Measurements from ENCODE around the gene ADCY9.
"Not testable (repeated sequence)": the region's sequence is repeated elsewhere in the genome, so short reads cannot be mapped to it uniquely, and the experiment has no call there.

The ADCY9 gene

DNA sequence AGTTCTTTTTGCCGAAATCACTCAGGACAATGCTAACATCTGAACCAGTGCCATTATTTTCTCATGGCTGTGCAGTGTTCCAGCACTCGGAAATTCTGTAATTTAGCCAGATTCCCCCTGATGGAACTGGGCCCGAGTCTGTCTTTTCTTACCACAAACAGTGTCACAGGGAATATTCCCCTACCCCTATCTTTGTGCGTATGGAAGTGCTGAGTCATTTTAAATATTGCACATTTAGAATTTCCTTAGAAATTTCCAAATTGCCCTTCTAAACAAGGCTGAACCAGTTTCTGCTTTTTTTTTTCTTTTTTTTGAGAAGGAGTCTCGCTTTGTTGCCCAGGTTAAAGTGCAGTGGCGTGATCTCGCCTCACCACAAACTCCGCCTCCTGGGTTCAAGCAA, 147.7 kb downstream of the ADCY9 start:
- no peak for ATAC-seq

DNA sequence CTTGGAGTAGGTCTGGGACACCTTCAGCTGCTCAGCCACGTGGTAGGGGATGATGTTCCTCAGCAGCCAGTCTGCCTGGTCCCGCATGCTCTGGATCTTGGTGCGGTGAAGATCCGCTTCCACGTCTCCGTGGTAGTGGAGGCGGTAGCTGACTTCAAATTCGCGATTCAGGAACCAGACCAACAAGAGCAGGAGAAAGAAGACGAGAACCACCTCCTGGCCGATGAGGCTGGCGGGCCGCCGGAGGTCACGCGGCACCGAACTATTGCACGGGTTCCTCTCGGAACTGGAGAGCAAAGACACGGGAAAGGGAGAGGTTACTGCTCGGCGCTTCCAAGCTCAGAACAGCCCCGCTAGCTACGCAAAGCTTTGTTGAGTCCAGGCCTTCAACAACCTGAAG, 149.6 kb downstream of the ADCY9 start:
- no peak for ATAC-seq

DNA sequence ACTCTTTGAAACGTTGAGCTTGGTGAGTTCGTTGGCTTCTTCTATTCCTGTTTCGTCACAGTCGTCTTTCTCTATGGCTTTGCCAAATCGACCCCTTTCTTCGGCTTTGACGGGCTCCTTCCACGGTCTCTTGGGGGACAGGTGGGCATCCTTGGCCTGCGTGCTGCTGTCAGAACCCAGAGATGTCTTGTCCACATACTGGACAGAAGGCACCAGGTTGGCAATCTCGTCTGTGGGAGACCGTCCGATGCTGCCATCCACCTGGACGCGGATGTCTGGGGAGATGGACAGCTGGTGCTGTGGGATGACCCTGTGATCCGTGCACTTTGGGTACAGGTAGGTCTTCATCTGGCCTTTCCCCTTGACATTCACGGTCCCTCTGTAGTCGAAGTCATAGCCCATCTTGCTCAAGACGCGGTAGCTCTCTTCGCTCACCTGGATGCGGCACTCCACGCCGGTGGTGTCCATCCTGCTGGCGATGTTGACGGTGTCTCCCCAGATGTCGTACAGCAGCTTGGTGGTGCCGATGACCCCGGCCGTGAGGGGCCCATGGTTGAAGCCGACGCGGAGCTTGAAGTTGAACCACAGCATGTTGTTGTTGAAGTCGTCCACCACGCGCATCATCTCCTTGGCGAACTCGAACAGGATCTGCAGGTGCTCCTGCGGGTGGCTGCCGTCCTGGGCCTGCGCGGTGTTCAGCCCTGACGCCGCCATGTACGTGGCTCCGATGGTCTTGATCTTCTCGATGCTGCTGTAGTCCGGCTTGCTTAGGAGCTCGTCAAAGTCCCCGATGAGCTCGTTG, 150.3 kb downstream of the ADCY9 start:
- no peak for ATAC-seq

DNA sequence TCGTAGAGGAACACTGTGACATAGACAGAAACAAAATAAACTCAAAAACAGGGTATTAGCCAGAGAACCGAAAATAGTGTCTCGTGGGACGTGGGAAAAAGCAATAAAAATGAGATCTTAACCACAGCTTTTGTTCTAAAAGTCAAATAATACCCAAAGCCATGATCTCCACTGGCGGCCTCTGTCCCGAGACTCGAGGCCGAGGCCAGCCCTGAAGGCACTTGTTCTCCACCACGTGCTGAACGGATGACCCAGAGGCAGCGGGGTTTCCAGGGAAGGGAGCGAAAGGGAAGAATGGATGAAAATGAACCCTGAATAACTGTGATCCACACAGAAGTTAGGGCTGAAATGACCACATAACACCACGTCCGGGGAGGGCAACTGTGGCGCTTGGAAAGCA, 150.9 kb downstream of the ADCY9 start:
- no peak for ATAC-seq

DNA sequence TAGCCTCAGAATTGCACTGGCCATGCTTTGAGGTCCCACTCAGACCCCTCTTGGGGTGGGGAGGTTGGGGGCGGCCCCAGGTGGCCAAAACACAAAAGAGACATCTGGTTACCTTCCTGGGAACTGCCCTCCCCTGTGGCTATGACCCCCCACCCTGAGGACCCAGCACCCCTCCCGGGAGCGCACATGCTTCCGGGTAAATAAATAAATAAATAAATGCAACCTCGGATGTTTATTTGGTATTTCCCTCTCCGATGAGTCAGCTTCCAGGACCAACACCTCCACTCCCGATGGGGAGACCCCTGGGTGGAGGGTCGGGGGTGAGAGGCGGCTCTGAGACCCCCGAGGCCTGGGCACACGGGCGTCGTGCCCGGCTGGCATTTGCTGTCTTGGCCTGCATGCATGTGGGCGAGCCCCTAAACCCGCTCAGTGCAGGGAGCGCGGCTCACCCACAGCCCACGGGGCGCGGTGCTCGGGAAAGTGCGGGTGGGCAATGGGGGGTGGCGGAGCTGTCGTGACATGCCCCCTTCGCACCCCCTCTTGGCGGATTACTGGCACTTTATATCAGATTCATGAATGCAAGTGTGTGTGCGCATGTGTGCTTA, 151.5 kb downstream of the ADCY9 start:
- ATAC-seq: no peak

DNA sequence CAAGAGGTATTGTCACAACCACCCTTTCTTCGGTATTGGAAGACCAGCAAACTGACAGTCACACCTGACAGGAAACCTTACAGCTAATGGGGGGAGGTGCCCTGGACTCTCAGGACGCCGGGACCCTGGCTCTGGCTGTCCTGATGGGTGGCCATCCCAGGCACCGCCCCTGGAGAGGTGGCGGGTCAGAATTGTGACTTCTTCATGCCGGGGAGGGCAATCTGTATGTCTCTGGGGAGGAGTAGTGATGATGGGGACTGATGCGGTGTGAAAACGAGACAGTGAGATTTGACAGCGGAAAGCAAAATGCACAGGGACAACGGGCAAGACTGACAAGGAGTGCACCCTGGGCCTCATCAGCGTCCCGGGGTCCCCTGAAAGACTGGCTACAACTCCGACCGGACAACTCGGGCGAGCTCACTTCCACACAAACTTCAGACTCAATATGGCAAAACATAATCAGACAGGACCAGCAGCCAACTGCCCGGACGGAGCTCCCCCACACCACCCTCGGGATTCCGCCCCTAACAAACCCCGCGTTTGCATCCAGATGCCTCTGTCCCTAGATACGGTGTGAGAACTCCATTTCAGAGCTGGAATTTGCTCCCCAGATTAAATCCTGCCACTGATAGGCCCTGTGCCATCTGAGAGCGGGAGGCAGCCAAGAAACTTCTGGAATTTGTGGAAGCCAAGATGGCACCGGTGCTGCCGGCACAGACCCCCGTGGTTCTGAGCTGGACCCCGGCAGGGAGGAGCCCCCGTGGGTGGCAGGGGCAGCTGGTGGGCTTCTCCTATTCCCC, 152.2 kb downstream of the ADCY9 start:
- no peak for ATAC-seq

DNA sequence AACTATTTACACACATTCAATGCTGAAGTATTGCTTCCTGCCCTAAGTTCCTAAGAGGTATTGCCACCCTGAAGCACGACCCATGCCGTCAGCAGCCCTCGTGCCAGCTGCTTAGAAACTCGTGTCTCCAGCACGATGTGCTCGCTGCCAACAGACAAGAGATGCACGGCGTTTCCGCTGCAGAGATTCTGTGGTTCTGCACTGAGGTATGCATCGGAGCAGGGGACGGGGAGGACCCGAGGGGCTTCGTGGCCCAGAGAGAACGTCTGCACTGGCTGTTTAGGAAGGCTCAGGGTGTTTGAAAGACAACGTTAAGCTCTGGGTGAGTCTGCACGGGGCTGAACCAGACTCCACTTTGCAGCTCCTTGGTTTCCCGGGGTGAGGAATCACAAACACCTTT, 153.0 kb downstream of the ADCY9 start:
- no peak for ATAC-seq

DNA sequence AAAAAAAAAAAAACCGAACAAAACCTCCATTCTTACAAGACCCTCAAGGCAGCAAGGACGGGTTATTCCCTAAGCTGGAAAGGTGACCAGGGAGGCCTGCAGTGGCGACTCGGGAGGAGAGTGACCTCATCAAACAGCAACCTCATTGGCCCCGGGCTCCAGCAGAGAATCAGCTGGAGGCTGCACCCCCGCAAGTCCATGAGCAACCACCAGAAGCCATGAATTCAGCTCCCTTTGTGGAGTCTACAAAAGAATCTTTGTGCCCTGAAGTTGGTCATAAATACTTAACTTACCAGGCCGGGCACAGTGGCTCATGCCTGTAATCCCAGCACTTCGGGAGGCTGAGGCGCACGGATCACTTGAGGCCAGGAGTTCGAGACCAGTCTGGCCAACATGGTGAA, 154.8 kb downstream of the ADCY9 start:
- ATAC-seq: no peak

DNA sequence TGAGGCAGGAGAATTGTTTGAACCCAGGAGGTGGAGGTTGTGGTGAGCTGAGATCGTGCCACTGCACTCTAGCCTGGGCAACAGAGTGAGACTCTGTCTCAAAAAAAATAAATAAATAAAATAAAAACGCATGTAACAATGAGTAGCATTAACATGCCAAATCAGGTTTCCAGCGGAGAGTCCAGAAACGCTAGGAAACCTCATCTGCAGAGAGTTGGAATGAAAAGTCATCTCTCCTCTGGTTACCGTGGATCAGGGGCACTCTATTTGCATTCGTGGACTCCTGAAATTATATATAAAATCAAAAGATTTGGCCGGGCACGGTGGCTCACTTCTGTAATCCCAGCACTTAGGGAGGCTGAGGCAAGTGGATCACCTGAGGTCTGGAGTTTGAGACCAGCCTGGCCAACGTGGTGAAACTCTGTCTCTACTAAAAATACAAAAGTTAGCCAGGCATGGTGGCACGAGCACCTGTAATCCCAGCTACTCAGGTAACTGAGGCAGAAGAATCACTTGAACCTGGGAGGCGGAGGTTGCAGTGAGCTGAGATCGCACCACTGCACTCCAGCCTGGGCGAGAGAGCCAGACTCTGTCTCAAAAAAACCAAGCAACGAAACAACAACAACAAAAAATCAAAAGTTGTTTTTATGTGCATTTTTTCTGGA, 156.2 kb downstream of the ADCY9 start:
- ATAC-seq: not testable (repeated sequence)

DNA sequence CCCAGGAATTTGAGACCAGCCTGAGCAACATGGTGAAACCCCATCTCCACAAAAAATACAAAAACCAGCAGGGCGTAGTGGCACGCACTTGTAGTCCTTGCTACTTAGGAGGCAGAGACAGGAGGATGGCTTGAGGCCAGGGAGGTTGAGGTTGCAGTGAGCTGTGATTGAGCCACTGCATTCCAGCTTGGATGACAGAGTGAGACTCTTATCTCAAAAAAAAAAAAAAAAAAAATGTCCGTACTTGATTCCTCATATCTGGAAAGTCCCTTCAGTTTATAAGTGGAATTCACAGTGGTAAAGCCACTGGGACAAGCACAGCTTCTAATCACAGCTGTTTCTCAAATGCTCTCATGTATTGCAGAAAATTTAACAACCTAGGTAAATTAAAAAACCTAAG, 157.1 kb downstream of the ADCY9 start:
- ATAC-seq: no peak

DNA sequence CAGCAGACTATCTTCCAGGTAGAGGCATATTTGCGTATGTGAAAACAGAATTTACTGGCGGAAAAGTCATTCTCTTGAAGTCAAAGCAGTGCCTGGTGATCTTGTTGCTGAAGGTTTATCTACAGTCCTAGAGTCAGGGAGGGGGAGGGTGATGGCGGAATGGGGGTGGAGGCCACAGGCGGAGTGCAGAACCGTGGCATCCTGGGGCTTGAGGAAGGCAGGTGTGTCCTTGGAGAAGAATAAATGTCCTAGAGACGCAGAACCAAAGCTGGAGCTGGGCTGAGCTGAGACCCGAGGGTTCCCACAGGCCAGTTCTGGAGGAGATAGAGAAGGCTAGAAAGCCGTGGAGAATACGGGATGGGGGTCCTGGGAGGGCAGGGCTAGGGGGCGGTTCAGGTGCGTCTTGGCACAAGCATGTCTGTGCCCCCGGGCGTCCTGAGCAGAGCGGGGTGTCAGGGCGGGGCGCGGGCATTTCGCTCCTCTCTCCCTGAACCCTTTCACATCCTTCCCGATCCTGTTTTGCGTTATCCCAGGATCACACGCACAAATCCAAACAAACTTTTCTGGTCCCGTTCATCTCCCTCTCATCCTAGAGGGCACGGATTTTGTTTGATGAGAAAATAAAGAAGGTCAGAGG, 158.8 kb downstream of the ADCY9 start:
- no peak for ATAC-seq

DNA sequence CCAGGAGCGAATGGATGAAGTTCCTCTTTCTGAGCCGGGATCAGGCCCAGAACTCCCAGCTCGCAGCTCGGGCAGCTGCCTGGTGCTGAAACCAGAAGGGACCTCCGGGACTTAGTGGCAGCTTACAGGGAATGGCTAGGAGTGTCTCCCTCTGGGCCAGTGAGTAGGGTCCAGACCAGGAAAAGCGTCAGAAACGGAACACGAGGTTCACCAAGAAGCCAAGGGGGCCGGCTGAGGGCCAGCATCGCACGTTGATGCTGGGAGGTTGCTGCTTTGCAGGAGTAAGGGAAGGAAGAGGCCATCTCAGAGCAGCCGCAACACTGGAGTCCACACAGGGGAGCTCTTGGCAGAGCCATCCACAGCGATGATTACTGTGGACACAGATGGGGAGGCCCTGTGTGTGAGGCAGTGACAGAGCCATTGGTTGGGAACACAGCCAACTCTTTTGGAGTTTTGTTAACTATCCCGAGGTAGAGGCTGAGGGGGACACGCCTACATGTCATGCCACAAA, 161.8 kb downstream of the ADCY9 start:
- no peak for ATAC-seq

DNA sequence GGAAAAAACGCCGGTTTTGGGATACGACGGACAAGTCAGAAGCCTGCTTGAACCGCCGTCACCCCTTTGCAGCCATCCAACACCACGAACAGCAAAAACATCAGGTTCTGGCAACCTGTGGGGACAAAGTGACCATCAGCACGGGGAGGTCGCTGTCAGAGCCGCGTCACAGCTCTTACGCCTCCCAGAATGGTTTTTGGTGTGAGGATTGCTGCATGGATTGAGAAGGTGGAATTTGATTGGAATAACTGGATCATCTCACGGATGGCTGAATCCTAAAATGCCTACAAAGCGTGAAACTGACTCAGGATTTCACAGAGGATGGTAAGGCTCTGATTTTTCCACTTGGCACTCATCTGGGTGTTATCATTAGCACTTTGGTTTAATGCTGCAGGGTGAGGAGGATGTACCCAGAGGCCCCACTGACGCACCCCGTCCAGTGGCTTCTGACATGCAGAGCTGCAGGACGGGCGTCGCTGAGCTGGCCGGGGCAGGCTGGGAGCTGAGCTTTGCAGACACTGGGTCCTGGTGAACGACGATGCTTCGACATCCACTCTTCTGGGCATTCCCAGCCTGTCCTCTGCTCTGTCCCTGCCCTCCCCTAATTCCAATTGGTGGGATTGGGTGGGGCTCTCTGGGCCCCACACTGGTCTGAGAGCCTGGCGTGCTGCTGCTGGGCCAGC, 162.4 kb downstream of the ADCY9 start:
- no peak for ATAC-seq

DNA sequence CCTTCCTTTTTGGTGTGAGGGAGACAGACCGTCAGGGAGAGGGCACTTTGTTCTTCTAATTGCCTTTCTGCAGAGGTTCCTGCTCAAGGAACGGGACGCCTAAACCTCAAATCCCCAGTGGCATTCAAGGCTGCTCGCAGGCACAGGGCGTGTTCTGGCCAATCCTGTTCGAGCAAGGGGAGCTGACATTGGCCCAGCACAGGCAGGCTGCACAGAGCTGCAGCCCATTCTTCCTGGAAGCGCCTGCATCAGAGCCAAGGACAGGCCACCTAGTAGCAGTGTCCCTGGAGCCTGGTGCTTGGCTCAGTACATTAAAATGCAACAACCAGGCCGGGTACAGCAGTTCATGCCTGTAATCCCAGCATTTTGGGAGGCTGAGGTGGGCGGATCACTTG, 163.5 kb downstream of the ADCY9 start:
- ATAC-seq: no peak

DNA sequence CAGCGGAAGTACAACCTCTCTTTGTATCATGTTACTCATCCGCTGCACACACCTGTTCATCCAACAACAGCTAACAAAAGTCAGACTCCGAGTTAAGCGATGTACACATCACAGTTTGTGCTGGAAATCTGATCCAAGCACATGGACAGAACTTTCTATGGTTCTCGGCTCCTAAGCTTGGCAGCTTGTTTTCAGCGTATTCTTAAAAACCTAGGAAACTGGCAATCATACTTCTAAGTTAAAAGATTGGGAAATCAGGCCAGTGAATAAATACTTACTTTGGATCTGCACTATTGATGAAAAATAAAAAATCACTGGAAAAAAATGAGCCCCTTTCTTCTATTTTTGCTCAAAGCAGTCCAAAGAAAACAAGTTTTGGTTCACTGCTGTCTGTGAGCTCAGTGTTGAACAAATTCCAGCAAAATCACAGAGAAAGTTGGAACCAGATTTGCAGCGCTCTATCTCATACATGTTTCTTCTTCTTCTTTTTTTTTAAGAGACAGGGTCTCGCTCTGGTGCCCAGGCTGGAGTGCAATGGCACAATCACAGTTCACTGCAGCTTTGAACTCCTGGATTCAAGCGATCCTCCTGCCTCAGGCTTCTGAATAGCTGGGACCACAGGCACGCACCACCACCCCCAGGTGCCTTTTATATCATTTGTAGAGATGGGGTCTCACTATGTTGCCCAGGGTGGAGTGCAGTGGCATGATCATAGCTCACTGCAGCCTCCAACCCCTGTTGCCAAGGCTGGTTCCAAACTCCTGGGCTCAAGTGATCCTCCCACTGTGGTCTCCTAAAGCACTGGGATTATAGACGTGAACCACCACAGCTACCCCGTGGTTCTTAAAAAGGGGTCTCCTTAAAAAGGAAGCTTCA, 164.1 kb downstream of the ADCY9 start:
- ATAC-seq: no peak

DNA sequence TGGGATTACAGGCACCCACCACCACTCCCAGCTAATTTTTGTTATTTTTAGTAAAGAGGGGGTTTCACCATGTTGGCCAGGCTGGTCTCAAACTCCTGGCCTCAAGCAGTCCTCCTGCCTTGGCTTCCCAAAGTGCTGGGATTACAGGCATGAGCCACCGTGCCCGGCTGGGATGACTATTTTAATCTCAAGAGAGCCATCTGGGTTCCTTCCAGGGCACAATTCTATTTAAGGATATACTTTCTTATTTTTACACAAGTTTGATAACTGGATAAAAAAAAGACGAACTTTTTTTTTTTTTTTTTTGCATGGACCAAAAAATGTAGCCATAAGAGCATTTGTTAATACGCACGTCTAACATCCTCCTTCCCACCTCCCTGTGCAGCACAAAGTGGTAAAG, 164.9 kb downstream of the ADCY9 start:
- ATAC-seq: not testable (repeated sequence)

DNA sequence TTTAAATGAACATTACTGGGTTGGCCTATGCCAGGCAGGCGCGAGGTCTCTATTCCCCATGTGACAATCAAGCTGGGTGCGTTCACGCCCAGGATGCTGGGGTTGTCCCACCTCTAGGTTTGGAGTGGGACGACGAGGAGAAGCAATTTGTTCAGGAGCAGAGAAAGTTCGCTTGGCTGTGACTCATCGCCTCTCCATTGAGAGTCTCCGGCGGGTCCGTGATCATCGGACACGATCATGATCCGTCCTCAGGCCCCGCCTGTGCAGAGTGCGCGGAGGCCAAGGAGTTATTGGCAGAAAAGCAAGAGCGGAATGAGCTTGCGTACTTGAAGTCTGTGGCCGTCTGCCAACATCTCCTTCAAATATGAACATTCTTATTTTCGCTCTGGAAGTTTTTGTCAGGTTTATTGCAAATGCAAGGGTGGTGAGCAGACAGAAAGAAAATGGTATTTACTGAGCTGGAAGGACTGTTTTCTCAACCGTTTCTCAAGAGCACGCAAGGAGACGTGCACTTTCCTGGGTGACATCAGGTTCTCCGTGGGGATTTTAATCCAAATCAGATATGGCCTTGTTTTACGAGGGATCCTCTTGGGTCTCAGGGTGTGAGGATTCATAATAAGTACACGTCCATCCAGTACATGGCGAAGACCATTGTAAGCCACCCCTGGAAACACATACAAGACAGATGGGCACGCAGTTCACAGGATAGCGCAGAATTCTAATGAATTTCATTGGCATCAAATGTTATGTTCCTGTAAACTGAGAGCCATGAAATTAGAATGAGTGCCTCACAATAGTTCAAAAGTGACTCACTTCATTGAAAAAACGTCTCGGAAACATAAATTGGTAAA, 165.7 kb downstream of the ADCY9 start:
- no peak for ATAC-seq

DNA sequence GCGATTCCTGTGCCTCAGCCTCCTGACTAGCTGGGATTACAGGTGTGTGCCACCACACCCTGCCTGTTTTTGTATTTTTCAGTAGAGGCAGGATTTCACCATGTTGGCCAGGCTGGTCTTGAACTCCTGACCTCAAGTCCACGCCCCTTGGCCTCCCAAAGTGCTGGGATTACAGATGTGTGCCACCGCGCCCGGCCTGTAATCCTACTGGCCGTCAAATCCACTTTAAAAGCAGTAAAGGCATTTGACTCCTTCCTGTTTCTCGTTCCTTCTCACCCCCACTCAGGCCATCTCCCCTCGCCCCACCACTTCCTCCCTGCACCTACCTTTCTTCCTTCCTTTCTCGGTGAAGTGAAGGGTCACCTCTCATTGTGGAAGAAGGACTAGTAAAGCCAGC, 166.3 kb downstream of the ADCY9 start:
- no peak for ATAC-seq

DNA sequence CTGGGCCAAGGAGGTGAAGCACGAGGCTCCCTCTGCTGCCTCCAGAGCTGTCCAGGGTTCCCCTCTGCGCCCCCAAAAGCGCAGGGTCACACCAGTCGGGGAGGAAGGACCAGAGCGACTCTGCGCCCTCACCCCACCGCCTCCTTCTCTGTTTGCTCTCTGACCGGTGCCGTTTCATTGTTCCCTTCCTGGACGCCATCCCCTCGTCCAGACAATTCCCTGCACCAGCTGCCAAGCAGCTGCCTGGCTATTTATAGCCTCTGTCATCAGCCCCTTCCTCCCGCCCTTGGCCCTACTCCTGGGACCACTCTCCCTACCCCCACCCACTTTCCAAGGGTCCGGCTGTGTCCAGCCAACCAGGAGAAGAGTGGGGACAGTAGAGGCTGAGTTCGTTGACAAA, 167.0 kb downstream of the ADCY9 start:
- ATAC-seq: no peak

All from activated CD4-positive, CD25-positive, alpha-beta regulatory T cell treated with anti-CD3 and anti-CD28 coated beads, Interleukin-2, amount 50 U/mL, for 24 hours (primary cell).